Pons (tissue), 1 donor: Measurements from ENCODE around the gene TEK.
"Not testable (repeated sequence)": the region's sequence is repeated elsewhere in the genome, so short reads cannot be mapped to it uniquely, and the experiment has no call there.

Experiments used
- DNase-seq: peaks from one replicate; pipeline ENCODE4 v3.0.0-alpha.2; 2016; ENCODE audit warnings: low spot score

Gene TEK

DNA sequence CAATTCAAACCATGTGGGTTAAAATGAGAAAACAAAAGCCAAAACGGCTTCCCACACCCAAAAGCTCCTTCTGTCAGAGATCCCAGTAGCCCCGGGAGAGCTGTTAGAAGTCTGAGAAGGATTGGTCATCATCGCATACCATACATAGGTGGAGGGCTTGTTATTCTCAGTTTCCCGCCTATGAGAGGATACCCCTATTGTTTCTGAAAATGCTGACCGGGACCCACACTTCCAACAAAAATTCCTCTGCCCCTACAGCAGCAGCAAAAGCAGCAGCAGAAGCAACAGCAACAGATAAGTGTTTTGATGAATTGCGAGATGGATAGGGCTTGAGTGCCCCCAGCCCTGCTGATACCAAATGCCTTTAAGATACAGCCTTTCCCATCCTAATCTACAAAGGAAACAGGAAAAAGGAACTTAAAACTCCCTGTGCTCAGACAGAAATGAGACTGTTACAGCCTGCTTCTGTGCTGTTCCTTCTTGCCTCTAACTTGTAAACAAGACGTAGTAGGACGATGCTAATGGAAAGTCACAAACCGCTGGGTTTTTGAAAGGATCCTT is at the start of gene TEK:
TEK (plus strand) TSS at position 245 of the 561 bp plus-strand sequence. CDS start 366 bp downstream, outside the sequence.
- peak; percentile 17 for DNase-seq

- no peak for DNase-seq
These were observed 49.6 kb upstream of the TEK start for GRCh38 chr9:27059412-27059811.

- DNase-seq = no peak
These were observed 49.1 kb upstream of the TEK start for GRCh38 chr9:27059907-27060306.

DNA sequence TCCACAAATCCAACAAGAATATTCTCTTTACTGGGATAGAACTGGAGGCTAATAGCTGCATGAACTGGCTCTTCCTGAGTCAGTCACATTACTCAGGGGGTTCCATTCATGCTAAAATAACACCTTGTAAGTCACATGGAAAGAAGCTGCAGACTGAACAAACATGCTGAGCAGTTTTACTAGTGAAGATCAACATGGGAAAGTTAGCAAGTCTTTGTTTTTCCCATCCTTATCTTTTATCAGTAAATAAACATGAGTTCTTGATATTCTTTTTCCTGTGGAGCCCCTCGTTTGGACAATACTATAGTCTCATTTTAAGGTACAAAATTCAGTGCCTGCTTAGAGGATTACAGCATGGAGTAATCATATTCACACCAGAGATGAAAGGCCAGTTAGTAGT is 43.7 kb upstream of the TEK start:
- DNase-seq = no peak

GRCh38 chr9:27073841-27074728 is 34.9 kb upstream of the TEK start:
- no peak for DNase-seq

DNA sequence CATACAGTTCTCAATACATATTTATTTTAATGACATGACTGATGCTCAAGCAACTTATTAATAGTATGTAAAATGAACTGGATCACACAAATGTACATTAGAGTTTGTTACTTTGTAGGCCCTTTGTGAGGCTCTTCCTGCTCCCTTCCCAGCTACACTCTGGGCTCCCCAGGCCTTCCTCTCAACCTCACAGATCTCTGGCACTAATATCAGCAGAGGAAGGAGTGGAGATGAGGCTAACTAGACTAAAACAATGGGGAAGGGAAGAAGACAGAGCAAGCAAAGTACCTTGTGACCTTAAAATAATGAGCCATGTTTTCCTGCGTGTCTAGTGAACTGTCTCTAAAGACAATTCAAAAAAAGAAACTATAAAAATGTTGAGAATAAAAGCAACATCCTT is 30.3 kb upstream of the TEK start:
- DNase-seq = no peak

DNA sequence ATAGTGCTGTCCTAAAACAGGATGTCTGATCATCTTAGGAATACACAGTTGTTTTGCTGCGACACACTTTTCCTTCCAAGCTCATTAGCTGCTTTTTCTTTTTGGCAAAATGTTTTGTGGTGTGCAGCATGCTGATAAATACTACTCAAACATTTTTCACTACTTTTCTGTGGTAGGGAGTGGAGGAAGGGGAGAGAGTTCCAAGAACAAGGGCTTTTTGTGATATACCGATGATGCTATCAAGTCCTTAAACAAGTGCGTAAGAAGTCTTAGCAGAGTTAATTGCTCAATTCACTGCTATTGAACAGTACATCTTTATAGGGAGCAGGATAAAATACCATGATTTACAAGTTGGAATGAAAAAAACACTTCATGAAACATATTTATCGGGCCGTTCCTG is 23.6 kb upstream of the TEK start:
- DNase-seq = no peak

- DNase-seq = no peak
These were observed 22.0 kb upstream of the TEK start for GRCh38 chr9:27086818-27087680.

DNA sequence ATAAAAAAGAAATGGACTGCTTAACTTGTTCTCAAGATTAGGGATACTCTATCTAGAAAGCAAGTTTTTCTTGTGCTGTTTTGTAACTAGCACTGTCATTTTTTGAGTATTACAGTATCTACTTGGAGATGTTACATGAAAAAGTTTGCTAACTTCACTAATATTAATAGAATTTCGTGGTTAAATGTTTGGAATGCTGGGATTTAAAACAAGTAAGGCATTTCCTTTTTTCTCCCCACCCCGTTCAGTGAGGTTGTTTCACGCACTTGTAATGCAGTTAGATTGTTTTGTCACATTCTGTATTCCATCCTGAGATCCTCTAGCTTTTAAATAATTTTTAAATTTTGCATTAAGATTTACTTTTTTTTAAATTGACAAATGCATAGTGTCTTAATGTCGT is 20.0 kb upstream of the TEK start:
- DNase-seq = no peak

DNA sequence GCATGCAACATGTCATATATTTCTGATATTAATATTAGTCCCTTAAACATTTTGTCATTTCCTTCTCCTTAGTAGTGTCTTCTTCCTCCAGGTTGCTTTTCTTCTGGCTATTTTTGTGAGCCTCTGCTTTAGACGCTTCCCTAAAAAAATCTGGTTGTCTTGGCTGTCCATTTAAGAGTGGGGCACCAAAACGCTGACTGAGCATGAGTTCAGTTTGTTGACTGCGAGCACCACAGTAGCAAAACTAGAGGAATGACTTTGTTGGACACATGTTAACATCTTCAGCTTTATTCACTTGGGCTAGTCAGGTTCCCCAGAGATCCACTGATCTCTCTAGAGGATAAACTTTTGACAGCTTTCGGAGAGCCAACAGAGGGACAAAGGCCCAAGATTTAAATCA is 19.3 kb upstream of the TEK start:
- DNase-seq = no peak

- DNase-seq = no peak
These were observed 18.8 kb upstream of the TEK start for GRCh38 chr9:27090231-27090630.

DNA sequence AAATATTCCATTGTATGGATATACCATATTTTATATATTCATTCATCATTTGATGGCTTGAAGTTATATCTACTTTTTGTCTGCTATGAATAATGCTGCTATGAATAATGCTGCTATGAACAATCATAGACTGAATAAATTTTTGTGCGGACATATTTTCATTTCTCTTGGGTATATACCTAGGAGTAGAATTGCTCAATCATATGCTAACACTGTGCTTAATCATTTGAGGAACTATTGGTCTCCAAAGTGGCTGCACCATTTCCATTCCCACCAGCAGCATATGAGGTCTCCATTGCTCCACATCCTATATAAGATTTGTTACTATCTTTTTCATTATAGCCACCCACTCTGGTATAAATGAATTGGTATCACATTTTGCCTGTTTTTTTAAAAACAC is 18.3 kb upstream of the TEK start:
- DNase-seq = no peak

DNA sequence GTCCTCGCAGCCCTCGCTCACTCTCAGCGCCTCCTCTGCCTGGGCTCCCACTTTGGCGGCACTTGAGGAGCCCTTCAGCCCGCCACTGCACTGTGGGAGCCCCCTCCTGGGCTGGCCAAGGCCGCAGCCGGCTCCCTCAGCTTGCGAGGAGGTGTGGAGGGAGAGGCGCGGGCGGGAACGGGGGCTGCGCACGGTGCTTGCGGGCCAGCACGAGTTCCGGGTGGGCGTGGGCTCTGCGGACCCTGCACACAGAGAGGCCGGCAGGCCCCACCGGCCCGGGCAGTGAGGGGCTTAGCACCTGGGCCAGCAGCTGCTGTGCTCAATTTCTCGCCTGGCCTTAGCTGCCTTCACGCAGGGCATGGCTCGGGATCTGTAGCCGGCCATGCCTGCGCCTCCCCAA is 16.5 kb upstream of the TEK start:
- DNase-seq = not testable (repeated sequence)

GRCh38 chr9:27093384-27094067 is 15.5 kb upstream of the TEK start:
- DNase-seq = not testable (repeated sequence)

GRCh38 chr9:27094640-27095298 is 14.3 kb upstream of the TEK start:
- DNase-seq = no peak

- DNase-seq = no peak
These were observed 1.8 kb upstream of the TEK start for GRCh38 chr9:27107241-27107640.

DNA sequence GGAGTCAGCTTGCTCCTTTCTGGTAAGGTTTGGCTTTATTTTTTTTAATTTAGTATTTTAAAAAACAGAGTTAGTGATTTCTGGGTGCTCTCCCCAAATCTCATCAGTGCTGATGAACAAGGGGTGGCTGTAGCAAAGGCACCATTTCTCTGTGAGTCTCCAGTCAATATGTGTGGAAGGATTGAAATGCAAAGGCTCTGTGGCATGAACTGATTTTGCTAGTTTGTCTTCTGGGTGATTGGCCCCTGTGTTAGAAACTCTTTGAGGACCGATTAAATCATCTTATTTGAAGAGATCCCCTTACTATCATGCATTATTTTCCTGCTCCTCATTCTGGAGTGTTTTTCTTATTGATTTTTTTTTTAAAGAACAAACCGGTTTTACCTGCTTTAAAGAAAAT is 596 bp downstream of the TEK start:
- no peak for DNase-seq

- no peak for DNase-seq
These were observed 1.2 kb downstream of the TEK start for GRCh38 chr9:27110181-27110580.

- DNase-seq = no peak
These were observed 3.2 kb downstream of the TEK start for GRCh38 chr9:27112235-27112634.

DNA sequence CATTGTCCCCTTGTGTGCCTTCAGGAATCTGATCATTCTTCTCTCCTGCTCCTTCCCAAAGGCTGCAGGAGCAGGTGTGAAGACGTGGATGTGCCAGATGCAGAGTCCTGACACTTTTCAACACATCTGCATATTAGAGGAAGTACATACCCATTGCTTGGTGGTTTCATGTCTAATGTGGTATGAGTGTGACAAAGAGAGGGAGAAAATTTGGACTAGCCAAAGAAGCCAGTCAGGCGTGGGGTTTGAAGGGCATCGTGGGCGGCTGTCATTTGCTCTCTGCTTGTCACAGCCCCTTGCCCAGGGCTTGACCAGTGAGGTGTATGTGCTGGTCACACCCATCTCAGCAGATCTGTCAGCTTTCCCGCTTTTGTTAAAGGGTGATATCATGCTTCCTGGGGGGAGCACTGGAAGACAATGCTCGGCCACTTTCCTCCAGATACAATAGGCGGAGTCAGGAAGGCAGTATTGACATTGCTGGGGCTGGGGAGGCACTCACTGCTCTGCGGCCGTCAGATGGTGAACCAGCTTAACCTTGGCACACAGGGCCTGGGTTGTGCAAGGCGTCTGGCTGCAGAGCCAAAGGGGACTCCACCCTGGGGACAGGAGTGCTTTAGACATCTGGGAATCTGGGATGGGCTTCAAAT is 8.6 kb downstream of the TEK start:
- DNase-seq = no peak

DNA sequence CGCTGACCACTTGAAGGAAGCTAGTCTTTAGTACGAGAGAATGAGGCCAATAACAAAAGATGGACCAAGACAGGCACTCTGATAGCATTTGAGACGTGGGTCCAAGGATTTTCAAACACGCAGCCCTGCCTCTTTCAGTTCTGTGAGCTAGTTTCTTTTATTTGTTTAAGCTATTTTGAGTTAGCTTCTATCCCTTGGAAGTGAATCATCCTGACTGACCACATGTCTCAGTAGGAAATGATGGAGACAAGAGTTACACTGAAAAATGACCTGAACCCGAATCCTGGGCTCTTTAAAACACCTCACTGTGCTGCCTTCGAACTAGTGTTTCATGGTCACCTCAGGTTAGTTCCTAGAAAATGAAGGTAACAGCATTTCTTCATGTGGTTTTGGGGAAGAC is 9.9 kb downstream of the TEK start:
- DNase-seq = no peak
